Measurements from ENCODE around the gene CPNE9. TPM values are rescaled to one million over a fixed set of nuclear protein-coding genes. Genes with fewer than 3 reads are reported as not detected.

The CPNE9 gene
- total RNA-seq, 2 donors from 2014 or later = 0.15 to 0.62 TPM

GRCh38 chr3:9743548-9743947 lies 39.9 kb downstream of the CPNE9 start:
- no peak for DNase-seq
- H3K27me3 Mint-ChIP-seq (ENCODE audit: insufficient read depth) = no peaks in the 10 kb centered on the region
- H3K9me3 Mint-ChIP-seq = no peaks in the 10 kb centered on the region
- no peak overlapping the region for H3K27ac Mint-ChIP-seq
- no peaks in the 10 kb centered on the region for H3K4me1 Mint-ChIP-seq
- no peak overlapping the region for H3K4me3 Mint-ChIP-seq
- 97 to 100% methylated on average over 4 to 18 of the region's 18 CpGs for WGBS, 2 experiments (ENCODE audit: insufficient coverage in 1 of 2, insufficient read length in 1 of 2)
- Histone ChIP-seq H3K36me3 (ENCODE audit: control insufficient read depth, insufficient read depth, low read length) (peaks cover 99% of the 10 kb centered on the region), H3K27me3 (ENCODE audit: control insufficient read depth, insufficient read depth, low read length, poor library complexity, severe bottlenecking) (no peaks in the 10 kb centered on the region), H3K9ac (ENCODE audit: extremely low read depth, low read length, poor library complexity, severe bottlenecking) (no peak overlapping the region), H3K9me3 (ENCODE audit: control insufficient read depth, low read length) (no peaks in the 10 kb centered on the region), H3K4me3 (ENCODE audit: low read length) (no peak overlapping the region), H3K4me1 (ENCODE audit: control insufficient read depth, insufficient read depth, low read length) (no peaks in the 10 kb centered on the region), H3K27ac (ENCODE audit: low read depth, low read length) (no peak overlapping the region)
- H3K36me3 Mint-ChIP-seq (ENCODE audit: low read depth) = peaks cover 90% of the 10 kb centered on the region
- no peak for TF ChIP-seq CTCF (conservative IDR thresholded peaks at IDR 0.05)

- Histone ChIP-seq H3K27me3 (ENCODE audit: control insufficient read depth, insufficient read depth, low read length, poor library complexity, severe bottlenecking) (no peaks in the 10 kb centered on the region), H3K36me3 (ENCODE audit: control insufficient read depth, insufficient read depth, low read length) (peaks cover 95% of the 10 kb centered on the region), H3K4me3 (ENCODE audit: low read length) (no peak overlapping the region), H3K9me3 (ENCODE audit: control insufficient read depth, low read length) (no peaks in the 10 kb centered on the region), H3K27ac (ENCODE audit: low read depth, low read length) (no peak overlapping the region), H3K9ac (ENCODE audit: extremely low read depth, low read length, poor library complexity, severe bottlenecking) (no peak overlapping the region), H3K4me1 (ENCODE audit: control insufficient read depth, insufficient read depth, low read length) (no peaks in the 10 kb centered on the region)
- Mint-ChIP-seq H3K27me3 (ENCODE audit: insufficient read depth) (no peaks in the 10 kb centered on the region), H3K36me3 (ENCODE audit: low read depth) (peaks cover 88% of the 10 kb centered on the region), H3K9me3 (no peaks in the 10 kb centered on the region), H3K27ac (no peak overlapping the region), H3K4me1 (peaks cover 3% of the 10 kb centered on the region), H3K4me3 (no peak overlapping the region)
- no peak for DNase-seq
- TF ChIP-seq CTCF (conservative IDR thresholded peaks at IDR 0.05) = no peak
- 97 to 100% methylated on average over 4 to 13 of the region's 13 CpGs for WGBS, 2 experiments (ENCODE audit: insufficient coverage in 1 of 2, insufficient read length in 1 of 2)
Measured at GRCh38 chr3:9744162-9744561, 40.5 kb downstream of the CPNE9 start.

- Histone ChIP-seq H3K27ac (ENCODE audit: low read depth, low read length) (no peak overlapping the region), H3K9me3 (ENCODE audit: control insufficient read depth, low read length) (no peaks in the 10 kb centered on the region), H3K4me1 (ENCODE audit: control insufficient read depth, insufficient read depth, low read length) (no peaks in the 10 kb centered on the region), H3K4me3 (ENCODE audit: low read length) (no peak overlapping the region), H3K27me3 (ENCODE audit: control insufficient read depth, insufficient read depth, low read length, poor library complexity, severe bottlenecking) (no peaks in the 10 kb centered on the region), H3K9ac (ENCODE audit: extremely low read depth, low read length, poor library complexity, severe bottlenecking) (no peak overlapping the region), H3K36me3 (ENCODE audit: control insufficient read depth, insufficient read depth, low read length) (peaks cover 81% of the 10 kb centered on the region)
- H3K36me3 Mint-ChIP-seq (ENCODE audit: low read depth) = peaks cover 78% of the 10 kb centered on the region
- TF ChIP-seq CTCF (conservative IDR thresholded peaks at IDR 0.05) = no peak
- peaks cover 9% of the 10 kb centered on the region for H3K4me1 Mint-ChIP-seq
- DNase-seq = no peak
- no peaks in the 10 kb centered on the region for H3K9me3 Mint-ChIP-seq
- WGBS, 2 experiments (ENCODE audit: insufficient coverage in 1 of 2, insufficient read length in 1 of 2) = 96 to 100% methylated on average over 3 to 12 of the region's 12 CpGs
- no peak overlapping the region for H3K27ac Mint-ChIP-seq
- no peak overlapping the region for H3K4me3 Mint-ChIP-seq
- H3K27me3 Mint-ChIP-seq (ENCODE audit: insufficient read depth) = no peaks in the 10 kb centered on the region
Measured at GRCh38 chr3:9745521-9745920, 41.9 kb downstream of the CPNE9 start.
